ENCODE data around the gene B4GALT2. TPM values are rescaled to one million over a fixed set of nuclear protein-coding genes. Genes with fewer than 3 reads are reported as not detected.
A peak's percentile ranks its signal among the peaks of the same experiment; 100 is the strongest.

Gene B4GALT2
- total and polyA plus RNA-seq, 2 of the 4 experiments (the other 2 are of a cell fraction) = 52.3 to 60.8 TPM

DNA sequence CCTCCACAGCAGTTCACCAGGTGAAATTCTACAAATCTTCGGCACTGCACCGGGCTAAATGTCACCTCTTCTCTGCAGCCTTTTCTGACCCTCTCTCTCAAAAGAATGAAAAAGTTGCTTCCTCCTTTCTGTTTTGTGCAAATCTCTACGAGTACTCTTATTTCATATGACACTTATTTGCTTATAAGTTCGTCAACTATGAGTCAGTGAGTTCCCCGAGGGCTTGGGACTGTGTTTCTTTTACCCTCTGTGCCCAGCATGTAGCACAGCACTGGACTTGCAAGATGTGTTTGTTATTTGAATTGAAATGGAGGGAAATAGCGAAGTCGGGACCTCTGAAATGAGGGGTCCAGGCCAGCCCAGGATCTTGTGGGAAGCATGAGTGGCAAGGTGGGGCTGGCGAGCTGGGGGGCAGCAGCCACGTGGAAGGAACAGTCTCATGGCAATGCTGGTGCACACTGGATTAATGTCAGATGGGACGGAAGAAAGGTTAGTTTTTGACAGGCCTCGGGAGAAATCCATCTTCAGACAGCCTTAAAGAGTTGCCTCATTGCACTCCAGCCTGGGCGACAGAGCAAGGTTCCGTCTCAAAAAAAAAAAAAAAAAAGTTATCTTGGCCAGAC lies 46.0 kb downstream of the B4GALT2 start:
- Histone ChIP-seq H3K4me2 (ENCODE audit: low read depth, low read length) (no peak overlapping the region), H3K4ac (ENCODE audit: low read depth, low read length) (no peak overlapping the region), H2BK15ac (ENCODE audit: low read depth, low read length) (no peak overlapping the region), H2AK9ac (replicated peaks; ENCODE audit: low read depth, low read length, poor library complexity) (no peak overlapping the region), H2BK20ac (ENCODE audit: low read depth, low read length) (no peak overlapping the region), H3K23ac (ENCODE audit: low read depth, low read length) (no peak overlapping the region), H3K14ac (replicated peaks; ENCODE audit: low read depth, low read length) (no peak overlapping the region), H4K20me1 (ENCODE audit: insufficient read depth, low read length) (no peaks in the 10 kb centered on the region; the same call in 1 of the 2 replicates), H3K4me3 (ENCODE audit: insufficient read depth, low read depth, low read length) (no peak overlapping the region), H4K8ac (ENCODE audit: low read depth in 2 of 2, low read length in 2 of 2) (no peak overlapping the region), H4K91ac (ENCODE audit: insufficient read depth, low read depth, low read length) (no peak overlapping the region), H3K27ac (ENCODE audit: insufficient read depth, low read length) (no peak overlapping the region), H3K36me3 (ENCODE audit: control insufficient read depth, insufficient read depth, low read length) (peaks cover 22% of the 10 kb centered on the region; the same call in 1 of the 2 replicates), H3K9me1 (ENCODE audit: insufficient read depth, low read length) (peaks cover 17% of the 10 kb centered on the region; the same call in 1 of the 2 replicates), H2AFZ (replicated peaks; ENCODE audit: low read length, poor library complexity) (peak overlapping the region; percentile 13), H3K18ac (ENCODE audit: low read depth, low read length) (no peak overlapping the region), H3K56ac (ENCODE audit: extremely low read depth, insufficient read depth, low read length) (no peak overlapping the region), H4K5ac (ENCODE audit: low read depth, low read length) (no peak overlapping the region), H2BK5ac (ENCODE audit: low read depth, low read length, poor library complexity, severe bottlenecking) (no peak overlapping the region), H3K9ac (ENCODE audit: low read depth, low read length) (no peak overlapping the region), H3K9me3 (ENCODE audit: control insufficient read depth, insufficient read depth, low read length) (no peaks in the 10 kb centered on the region), H3K79me1 (ENCODE audit: low read depth in 1 of 2, low read length in 2 of 2) (peaks cover 0 to 14% of the 10 kb centered on the region in 2 experiments; a peak in 2 of 4 replicates), H3K27me3 (ENCODE audit: control insufficient read depth, insufficient read depth, low read length) (no peaks in the 10 kb centered on the region), H2AK5ac (ENCODE audit: low read depth, low read length) (no peak overlapping the region), H2BK120ac (ENCODE audit: low read depth, low read length) (no peak overlapping the region), H3K4me1 (ENCODE audit: control insufficient read depth, insufficient read depth, low read length) (peaks cover 10% of the 10 kb centered on the region)
- BruUV-seq (replicated peaks) = no TSS peak
- ChIA-PET CTCF (interaction anchor here (1.0 kb wide), 1 partner anchor 23 kb away, joined by 4 read pairs; no protein-coding TSS in a partner anchor), POLR2A (ENCODE audit: unreplicated experiment) (no interaction called here)
- TF ChIP-seq NFE2L2 (IDR thresholded peaks at IDR 0.05; ENCODE audit: low read depth, low read length) (no peak), CEBPB (IDR thresholded peaks at IDR 0.05; ENCODE audit: low read depth, low read length) (no peak), CHD1 (IDR thresholded peaks at IDR 0.05; ENCODE audit: low read depth, low read length) (no peak), FOS (IDR thresholded peaks at IDR 0.05; ENCODE audit: low read depth, low read length) (no peak), MAZ (IDR thresholded peaks at IDR 0.05; ENCODE audit: borderline replicate concordance, low read depth, low read length) (no peak), ELK1 (IDR thresholded peaks at IDR 0.05; ENCODE audit: borderline replicate concordance, low read depth, low read length) (no peak), MAFK (IDR thresholded peaks at IDR 0.05; ENCODE audit: low read depth, low read length) (no peak), SMC3 (IDR thresholded peaks at IDR 0.05; ENCODE audit: low read depth, low read length) (no peak), RFX5 (IDR thresholded peaks at IDR 0.05; ENCODE audit: low read depth, low read length) (no peak), POLR2A (IDR thresholded peaks at IDR 0.05; ENCODE audit: low read depth, low read length) (no peak), MXI1 (IDR thresholded peaks at IDR 0.05; ENCODE audit: borderline replicate concordance, low read depth, low read length) (no peak)
- TF ChIP-seq, protein P1, sequence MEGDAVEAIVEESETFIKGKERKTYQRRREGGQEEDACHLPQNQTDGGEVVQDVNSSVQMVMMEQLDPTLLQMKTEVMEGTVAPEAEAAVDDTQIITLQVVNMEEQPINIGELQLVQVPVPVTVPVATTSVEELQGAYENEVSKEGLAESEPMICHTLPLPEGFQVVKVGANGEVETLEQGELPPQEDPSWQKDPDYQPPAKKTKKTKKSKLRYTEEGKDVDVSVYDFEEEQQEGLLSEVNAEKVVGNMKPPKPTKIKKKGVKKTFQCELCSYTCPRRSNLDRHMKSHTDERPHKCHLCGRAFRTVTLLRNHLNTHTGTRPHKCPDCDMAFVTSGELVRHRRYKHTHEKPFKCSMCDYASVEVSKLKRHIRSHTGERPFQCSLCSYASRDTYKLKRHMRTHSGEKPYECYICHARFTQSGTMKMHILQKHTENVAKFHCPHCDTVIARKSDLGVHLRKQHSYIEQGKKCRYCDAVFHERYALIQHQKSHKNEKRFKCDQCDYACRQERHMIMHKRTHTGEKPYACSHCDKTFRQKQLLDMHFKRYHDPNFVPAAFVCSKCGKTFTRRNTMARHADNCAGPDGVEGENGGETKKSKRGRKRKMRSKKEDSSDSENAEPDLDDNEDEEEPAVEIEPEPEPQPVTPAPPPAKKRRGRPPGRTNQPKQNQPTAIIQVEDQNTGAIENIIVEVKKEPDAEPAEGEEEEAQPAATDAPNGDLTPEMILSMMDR (conservative IDR thresholded peaks at IDR 0.05; ENCODE audit: low read depth, low read length) = no peak
- 93% methylated on average over 6 of the region's 13 CpGs; no CpG with 5 or more reads in 1 of the 2 experiments for WGBS, 2 experiments (ENCODE audit: extremely low coverage in 2 of 2, insufficient read length in 1 of 2)
- dilution Hi-C loops (cut with HindIII; ENCODE audit: low sequenced_read_pairs, unreplicated experiment) = no loop called here
- in situ Hi-C loops (cut with MboI; ENCODE audit: low sequenced_read_pairs) = no loop called here
- ATAC-seq (ENCODE audit: low read depth) = peak; percentile 8; the same call in 1 of the 2 replicates
- intact Hi-C loops (cut with micrococcal nuclease) = no loop called here
- no peak for DNase-seq

Measured in IMR-90 (cell line).